GM18870 (cell line): ENCODE measurements around the gene TCEAL8.

Experiments used
- ATAC-seq: cut with Tn5 transposase; IDR thresholded peaks from one replicate; pipeline ENCODE4 v1.9.1; 2021; ENCODE audit warnings: moderate library complexity; ENCODE audit not compliant: unreplicated experiment

Gene TCEAL8

DNA sequence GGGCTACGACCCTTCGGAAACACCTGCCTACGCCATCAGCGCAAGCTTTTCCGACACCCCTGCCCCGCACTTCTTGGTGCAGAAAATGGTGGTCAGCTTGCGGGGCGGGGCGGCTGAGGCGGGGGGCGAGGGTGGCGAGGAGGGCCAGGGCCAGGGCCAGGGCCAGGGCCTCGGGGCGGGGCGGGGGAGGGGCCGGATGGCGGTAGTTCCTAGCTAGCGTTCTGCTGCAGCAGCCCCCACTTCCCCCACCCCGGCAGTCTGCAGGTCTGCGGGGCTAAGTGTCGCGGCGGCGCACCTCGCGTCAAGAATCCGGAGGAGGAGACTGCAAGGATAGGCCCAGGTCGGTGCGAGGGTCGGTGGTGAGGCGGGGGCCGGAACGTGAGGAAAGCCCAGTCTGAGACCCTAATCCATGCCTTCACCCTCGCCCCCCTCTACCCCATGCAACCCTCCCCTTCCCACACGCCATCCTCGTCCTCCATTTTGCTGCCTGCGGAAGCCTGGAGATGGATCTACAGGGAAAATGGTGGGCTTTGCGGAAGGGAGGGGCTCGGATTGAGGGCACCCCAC is 39.4 kb downstream of the TCEAL8 start:
- peak; percentile 20 for ATAC-seq

GRCh38 chrX:103214870-103215424 is 40.0 kb downstream of the TCEAL8 start, which contains the start of gene BEX4:
Gene BEX4, plus strand, starts transcription at chrX:103215108. Its CDS starts 1,046 bp downstream, at chrX:103216154.
- ATAC-seq, result peak; percentile 82

- ATAC-seq, result no peak
Measured at GRCh38 chrX:103212749-103213457, 42.1 kb downstream of the TCEAL8 start.

- no peak for ATAC-seq
Measured at GRCh38 chrX:103211012-103211715, 43.8 kb downstream of the TCEAL8 start.

DNA sequence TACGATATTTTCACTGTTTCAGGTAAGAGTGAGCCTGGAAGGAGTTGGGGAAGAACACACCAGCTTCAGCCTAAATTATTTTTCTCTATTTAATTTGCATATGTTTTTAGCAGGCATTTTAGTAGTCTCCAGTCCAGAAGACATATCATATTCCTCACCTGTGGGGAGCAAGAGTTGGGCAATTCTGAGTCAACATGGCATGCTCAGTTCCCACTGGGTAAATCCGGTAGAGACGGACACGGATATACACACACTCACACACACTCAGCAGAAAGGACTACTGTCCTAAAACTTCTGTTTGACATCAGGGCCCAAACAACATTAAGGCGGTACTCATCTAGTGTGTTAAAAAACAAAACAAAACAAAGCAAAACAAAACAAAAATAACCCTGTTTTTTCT is 44.9 kb downstream of the TCEAL8 start:
- ATAC-seq, result no peak
